ENCODE results near the gene MCUR1.
"Not testable (repeated sequence)": the region's sequence is repeated elsewhere in the genome, so short reads cannot be mapped to it uniquely, and the experiment has no call there.

MCUR1 gene, protein sequence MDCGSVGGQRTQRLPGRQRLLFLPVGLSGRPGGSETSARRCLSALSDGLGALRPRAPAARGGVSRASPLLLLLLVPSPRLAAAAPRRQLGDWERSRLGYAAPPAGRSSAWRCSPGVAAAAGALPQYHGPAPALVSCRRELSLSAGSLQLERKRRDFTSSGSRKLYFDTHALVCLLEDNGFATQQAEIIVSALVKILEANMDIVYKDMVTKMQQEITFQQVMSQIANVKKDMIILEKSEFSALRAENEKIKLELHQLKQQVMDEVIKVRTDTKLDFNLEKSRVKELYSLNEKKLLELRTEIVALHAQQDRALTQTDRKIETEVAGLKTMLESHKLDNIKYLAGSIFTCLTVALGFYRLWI

DNA sequence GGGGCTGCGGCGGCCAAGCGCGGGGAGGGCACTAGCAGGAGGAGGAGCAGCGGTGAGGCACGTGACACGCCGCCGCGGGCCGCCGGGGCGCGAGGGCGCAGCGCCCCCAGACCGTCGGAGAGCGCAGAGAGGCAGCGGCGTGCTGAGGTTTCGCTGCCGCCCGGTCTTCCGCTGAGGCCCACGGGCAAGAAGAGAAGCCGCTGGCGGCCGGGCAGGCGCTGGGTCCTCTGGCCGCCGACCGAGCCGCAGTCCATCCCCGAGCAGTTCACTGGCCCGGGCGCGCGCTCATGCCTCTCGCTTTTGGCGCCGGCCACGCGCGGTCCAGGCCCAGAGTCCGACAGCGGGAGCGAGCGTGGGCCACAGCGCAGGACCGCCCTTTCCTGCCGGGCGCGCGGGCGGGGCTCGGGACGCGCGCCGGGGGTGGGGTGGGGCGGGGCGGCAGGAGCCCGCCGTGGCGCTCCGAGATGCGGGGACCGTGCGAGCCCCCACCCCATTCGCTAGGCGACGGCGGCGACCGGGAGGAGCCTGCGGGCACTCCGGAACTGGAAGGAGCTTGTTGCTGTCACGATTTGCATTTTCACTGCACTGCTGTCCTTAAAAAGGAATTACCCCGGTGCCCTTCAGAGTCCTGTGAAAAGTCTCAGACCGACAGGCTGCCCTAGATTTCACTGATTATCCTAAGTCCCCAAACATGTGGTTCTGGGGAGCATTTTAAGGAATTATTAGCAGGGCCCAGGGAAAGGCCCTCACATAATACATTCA is at the start of gene MCUR1:
MCUR1 (minus strand) TSS at position 382 of the 762 bp plus-strand sequence; CDS start at position 254, 128 bp downstream.
- DNase-seq = peak; percentile 87

DNA sequence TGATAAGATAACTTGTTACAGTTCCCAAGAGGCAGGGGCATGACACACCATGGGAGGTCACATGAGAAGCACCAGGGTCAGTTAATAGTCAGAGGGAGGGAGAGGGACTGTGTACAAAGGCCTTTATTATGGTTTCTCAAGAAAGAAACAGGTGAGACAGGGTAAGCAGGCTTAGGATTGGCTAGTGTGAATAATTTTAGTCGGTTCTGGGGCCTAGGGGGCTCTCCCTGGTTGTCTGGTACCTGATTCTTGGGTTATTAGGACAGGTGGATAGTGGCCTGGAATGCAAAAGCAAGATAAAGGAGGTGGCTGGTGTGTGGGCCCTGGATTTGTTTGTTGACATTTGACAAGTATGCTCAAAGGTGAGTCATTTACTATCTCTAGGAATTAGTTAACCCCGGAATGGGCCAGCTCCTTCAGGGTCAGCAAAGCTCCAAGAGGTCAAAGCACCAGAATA is 49.4 kb upstream of the MCUR1 start:
- no peak for DNase-seq

DNA sequence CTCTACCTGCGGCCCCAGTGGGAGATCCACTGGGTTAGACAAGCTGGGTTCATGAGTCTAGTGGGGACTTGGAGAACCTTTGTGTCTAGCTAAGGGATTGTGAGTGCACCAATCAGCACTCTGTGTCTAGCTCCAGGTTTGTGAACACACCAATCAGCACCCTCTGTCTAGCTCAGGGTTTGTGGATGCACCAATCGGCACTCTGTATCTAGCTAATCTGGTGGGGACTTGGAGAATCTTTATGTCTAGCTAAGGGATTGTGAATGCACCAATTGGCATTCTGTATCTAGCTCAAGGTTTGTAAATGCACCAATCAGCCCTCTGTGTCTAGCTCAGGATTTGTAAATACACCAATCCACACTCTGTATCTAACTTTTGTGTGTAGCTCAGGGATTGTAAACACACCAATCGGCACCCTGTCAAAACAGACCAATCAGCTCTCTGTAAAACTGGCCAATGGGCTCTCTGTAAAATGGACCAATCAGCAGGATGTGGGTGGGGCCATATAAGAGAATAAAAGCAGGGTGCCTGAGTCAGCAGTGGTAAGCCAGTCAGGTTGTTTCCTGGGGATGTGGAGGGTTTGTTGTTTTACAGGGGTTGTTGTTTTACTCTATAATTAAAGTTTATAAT is 46.3 kb upstream of the MCUR1 start:
- peak; percentile 13 for DNase-seq

DNA sequence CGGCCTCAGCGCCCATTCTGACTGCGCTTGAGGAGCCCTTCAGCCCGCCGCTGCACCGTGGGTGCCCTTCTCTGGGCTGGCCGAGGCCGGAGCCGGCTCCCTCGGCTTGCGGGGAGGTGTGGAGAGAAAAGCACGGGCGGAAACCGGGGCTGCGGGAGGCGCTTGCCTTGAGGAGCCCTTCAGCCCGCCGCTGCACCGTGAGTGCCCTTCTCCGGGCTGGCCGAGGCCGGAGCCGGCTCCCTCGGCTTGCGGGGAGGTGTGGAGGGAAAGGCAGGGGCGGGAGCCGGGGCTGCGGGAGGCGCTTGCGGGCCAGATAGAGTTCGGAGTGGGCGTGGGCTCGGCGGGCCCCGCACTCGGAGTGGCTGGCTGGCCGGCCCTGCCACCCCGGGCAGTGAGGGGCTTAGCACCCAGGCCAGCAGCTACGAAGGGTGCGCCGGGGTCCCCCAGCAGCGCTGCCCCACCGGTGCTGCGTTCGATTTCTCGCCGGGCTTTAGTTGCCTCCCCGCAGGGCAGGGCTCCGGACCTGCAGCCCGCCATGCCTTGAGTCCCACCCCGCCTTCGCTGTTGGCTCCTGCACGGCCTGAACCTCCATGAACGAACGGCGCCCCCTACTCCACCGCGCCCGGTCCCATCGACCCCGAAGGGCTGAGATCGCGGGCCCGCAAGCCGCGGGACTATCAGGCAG is 45.7 kb upstream of the MCUR1 start:
- peak; percentile 6 for DNase-seq

DNA sequence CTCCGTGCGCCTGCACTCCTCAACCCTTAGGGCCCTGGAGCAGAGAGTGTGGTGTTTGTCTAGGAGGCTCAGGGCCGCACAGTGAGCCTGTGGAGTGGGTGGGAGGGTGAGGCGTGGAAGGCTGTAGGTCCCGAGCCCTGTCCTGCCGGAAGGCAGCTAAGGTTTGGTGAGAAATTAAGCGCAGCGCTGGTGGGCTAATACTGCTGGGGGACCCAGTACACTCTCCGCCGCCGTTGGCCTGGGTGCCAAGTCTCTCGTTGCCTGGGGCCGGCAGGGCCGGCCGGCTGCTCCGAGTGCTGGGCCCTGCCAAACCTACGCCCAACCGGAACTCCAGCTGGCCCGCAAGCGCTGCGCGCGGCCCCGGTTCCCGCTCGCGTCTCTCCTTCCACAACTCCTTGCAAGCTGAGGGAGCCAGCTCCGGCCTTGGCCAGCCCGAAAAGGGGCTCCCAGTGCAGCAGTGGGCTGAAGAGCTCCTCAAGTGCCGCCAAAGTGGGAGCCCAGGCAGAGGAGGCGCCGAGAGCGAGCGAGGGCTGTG is 40.4 kb upstream of the MCUR1 start:
- no peak for DNase-seq

DNA sequence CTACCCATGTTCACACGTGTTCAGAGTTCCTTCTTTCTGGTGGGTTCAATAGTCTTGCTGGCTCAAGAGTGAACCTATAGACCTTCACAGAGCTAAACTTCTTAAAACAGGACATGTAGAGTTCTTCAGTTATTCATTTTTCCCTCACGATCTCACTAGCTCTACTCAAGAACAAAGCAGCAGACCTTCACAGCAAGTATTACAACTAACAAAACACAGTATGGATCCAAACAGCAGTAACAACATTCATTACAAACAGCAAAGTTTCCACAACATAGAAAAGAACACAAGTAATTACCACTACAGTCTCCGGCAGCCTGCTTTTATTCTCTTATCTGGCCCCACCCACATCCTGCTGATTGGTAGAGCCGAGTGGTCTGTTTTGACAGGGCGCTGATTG is 39.5 kb upstream of the MCUR1 start:
- no peak for DNase-seq

DNA sequence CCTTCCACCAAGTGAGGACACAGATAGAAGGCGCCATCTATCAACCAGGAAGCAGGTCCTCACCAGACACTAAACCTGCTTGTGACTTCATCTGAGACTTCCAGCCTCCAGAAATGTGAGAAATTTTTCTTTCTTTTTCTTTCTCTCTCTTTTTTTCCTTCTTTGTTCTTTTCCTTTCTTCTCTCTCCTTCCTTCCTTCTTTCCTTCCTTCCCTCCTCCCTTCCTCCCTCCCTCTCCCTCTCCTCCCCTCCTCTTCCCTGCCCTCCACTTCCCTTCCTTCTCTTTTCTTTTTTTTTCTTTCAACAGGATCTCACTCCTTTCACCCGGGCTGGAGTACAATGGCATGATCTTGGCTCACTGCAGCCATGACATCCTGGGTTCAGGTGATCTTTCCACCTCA is 37.4 kb upstream of the MCUR1 start:
- DNase-seq = no peak

DNA sequence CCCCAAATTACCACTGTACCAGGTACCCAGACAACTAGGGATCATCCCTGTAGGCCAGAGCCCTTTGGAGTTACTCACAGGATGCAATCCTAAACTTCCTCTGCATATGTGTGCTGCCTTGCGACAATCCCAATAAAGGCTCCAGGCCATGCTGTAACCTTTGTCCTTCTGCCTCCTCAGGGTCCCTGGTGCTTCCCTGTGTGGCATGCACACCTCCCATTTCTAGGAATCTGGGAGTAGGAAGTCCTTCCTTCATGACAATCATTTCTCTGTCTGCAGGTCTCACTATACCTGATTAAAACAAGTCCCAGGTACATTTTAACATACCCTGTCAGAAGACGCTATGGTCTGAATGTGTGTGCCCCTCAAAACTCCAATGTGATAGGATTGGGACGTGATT is 37.0 kb upstream of the MCUR1 start:
- DNase-seq = no peak

DNA sequence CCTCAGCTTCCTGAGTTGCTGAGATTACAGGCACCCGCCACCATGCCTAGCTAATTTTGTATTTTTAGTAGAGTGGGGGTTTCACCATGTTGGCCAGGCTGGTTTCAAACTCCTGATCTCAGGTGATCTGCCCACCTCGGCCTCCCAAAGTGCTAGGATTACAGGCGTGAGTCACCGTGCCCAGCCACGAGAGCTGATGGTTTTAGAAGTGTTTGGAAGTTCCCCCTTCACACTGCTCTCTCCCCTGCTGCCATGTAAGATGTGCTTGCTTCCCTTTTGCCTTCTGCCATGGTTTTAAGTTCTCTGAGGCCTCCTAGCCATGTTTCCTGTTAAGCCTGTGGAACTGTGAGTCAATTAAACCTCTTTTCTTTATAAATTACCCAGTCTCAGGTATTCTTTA is 36.3 kb upstream of the MCUR1 start:
- peak; percentile 17 for DNase-seq

DNA sequence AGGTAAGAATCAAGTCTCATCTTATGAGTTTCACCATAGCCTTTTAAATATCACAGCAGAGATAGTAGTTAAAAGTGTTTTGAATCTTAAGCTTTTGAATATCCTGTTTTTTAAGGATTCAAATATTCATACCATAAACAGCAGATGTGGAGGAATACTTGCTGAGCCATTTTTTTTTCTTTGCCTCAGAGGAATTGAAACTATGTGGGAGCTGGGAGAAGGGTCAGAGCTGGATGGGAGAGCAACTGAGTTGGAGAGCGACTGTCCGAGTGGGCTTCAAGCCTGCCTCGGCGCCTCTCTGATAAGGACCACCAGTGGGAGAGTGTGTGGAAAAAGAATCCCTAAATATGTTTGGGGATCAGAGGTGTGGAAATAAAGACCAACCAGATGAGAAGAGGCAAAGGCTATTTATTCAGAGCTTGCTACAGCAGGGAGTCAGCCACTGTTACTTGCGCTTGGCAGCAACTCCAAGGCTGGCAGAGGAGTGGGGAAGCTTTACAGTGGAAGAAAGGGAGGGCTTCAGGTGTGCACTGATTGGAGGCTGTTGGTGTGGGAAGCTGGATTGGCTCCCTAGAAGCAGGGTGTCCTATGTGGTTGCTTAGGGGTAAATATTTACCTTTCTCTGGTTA is 34.3 kb upstream of the MCUR1 start:
- DNase-seq = no peak

DNA sequence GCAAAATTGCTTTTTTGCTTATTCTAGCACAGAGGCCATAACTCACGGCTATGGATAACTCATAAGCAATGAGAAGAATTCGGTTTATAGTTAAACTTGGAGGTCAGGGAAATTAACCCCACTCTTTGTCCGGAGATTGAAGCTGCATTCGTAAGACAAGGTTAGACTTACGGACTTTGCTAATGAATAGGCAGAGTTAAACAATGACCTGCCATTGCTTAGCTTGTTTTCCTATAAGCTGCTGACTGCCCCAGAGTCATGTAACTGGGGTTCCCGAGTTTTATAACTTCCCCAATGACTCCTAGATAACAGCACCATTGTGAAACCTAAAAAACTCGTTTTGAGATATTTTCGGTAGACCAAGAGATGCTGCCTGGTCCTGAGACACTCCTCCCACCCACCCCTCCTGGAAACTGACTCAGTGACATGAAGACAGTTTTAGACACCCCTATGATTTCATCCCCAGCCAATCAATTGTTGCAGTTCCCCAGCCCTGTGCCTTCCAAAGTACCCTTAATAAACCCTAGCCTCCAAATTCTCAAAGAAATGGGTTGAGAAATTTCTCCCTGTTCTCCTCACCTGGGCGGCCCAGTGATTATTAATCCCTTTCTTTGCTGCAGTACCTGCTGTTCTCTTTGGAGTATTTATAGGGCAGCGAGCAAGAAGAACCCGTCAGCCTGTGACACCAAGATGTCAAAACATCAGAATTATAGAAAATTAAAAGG is 33.1 kb upstream of the MCUR1 start:
- no peak for DNase-seq

DNA sequence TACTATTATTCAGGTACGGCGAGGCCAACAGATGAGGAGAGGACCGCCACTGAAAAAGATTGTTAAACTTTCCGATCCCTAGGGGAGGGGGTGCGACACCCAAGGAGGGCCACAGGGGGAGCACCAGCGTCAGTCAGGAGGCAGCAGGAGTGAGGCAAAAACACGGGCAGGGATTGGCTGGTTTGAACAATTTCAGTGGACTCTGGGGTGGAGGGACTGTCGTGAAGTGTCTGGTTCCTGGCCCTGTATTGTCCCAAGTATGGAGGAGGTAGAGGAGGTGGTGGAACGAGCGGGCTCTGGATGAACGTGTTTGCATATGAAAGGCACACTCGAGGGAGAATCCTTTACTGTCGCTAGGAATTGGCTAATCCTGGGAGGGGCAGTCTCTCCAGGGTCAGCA is 32.5 kb upstream of the MCUR1 start:
- peak; percentile 8 for DNase-seq

DNA sequence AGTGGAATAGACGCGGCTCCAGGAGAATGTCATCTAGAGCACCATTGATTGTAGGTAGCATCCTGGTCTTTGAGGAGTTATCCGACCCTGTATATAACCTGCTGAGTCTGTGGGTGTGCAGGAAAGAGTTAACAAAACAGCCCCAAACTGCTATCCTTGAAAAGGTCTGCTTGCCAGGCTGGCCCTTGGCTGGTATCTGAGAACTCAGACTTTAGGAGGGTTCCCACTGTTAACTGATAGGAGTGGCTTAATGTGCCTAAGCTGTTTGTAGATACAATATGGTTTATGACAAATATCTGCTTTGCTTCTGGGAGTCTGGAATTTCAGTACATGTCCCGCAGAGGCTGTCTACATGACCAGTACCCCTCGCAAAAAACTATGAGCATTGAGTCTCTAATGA is 27.6 kb upstream of the MCUR1 start:
- DNase-seq = no peak

DNA sequence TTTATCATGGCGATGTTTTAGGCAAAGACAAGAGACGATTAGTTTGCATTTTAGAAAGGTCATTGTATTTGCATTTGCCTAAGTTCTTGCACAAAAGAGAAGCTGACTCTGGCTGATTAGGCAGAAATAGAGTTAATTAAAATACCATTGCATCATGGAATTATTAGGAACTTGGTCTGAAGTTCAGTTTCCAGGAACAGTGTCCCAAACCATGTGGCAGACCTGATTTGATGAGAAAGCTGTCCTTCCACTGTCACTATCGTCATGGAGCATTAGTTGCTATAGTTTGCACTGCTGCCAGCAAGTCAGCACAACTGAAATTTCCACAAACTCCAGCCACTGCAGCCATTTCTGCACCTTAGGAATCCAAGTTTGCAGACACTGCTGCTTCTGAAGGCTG is 24.3 kb upstream of the MCUR1 start:
- DNase-seq = no peak

DNA sequence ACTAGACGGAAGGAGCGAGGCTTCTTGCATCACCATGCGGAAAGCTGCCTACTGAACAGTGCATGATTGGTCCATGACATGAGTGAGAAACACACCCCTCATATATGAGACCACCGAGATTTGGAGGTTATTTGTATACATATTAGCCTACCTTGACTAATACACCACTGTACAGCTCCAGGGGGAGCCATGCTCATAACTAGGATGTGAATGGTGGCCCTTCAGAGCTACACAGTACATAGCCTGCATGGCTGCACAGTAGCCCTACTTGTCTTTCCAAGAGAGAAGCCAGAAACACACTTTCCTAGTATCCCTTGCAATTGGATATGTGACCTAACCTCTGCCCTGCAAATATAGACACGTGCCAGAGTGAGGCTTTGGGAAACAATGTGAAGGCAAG is 21.8 kb upstream of the MCUR1 start:
- no peak for DNase-seq

DNA sequence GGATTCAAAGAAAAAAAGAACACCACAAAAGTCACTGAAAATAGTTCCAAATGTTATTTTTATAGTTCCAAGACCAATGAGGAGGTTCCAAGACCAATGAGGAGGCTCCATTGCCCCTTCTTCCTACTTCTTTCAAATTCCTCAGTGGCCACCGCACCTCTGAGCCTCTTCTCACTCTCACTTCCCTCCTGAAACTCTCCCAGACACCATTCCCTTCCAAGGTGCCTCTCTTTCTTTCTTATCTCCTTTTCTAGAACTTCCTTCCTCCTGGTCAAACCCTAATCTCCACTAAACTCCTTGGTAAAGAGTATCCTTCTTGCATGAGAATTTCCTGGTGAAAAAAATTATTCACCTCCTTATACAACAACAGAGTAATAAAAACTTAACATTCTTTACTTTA is 20.4 kb upstream of the MCUR1 start:
- DNase-seq = no peak

DNA sequence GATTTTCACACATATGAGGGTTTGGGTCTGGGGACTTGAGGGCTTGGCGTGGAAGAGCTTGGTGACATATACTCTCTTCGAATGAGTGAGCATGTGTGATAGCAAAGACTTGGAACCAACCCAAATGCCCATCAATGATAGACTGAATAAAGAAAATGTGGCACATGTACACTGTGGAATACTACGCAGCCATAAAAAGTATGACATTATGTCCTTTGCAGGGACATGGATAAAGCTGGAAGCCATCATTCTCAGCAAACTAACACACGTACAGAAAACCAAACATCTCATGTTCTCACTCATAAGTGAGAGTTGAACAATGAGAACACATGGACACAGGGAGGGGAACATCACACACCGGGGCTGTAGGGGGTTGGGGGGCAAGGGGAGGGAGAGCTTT is 19.7 kb upstream of the MCUR1 start:
- DNase-seq = not testable (repeated sequence)

DNA sequence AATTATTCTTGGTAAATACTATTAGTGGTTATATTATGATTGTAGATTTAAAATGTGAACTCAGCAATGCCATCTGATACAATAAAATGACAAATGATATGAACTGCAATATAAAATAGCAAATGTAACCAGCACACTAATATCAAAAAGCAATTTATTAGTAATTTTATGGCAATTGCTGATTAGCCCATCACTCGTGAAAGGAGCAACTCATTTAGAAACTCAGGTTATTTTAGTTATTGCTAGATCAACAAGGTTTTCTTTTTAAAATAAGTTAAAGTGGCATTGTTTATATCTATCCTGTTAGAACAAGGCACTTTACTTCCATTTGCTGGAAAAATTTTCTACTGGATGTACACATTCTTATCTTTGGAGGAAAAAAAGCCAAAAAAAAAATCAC is 18.4 kb upstream of the MCUR1 start:
- no peak for DNase-seq

DNA sequence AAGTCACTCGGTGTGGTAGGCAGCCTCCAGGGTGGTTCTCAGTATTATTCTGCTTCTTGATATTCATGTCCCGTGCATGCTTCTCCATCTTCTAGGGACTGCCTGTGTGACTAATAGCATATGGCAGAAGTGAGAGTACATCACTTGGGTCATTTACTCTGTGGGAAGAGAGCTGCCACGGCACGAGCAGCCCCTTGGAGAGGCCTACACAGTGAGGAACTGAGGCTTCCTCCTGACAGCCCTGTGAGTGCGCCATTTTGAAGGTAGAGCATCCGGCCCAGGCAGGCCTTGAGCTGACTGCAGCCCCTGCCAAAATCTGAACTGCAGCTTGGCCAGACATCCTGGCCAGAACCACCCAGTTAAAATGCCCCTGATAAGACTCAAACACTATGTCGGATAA is 17.3 kb upstream of the MCUR1 start:
- DNase-seq = no peak

DNA sequence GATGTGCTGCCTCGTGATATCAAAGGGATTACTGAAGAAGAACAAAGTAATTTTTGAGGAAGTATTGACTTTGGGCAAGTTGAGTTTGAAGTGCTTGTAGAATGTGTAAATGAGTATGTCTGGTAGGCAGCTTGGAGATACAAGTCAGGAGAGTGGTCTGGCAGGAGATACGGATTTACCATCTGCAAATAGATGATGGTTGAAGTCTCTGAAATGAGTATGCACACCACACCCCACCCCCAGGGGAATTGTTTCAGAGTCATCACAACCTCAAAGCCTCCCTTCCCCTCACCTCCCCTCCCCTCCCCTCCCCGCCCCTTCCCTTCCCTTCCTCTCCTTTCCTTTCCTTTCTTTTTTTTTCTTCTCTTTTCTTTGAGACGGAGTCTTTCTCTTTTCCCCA is 16.4 kb upstream of the MCUR1 start:
- no peak for DNase-seq

DNA sequence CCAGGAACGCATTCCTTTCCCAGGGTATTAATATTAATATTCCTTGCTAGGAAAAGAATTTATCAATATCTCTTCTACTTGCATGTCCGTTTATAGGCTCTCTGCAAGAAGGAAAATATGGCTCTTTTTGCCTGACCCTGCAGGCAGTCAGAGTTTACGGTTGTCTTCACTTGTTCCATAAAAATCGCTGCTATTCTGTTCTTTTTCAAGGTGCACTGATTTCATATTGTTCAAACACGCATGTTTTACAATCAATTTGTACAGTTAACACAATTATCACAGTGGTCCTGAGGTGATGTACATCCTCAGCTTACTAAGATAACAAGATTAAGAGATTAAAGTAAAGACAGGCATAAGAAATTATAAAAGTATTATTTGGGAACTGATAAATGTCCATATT is 15.1 kb upstream of the MCUR1 start:
- DNase-seq = not testable (repeated sequence)

All from activated CD4-positive, alpha-beta T cell treated with anti-CD3 and anti-CD28 coated beads for 48 hours (primary cell).